Measurements from ENCODE around the gene RAX2.
"Not testable (repeated sequence)": the region's sequence is repeated elsewhere in the genome, so short reads cannot be mapped to it uniquely, and the experiment has no call there.

RAX2 gene

DNA sequence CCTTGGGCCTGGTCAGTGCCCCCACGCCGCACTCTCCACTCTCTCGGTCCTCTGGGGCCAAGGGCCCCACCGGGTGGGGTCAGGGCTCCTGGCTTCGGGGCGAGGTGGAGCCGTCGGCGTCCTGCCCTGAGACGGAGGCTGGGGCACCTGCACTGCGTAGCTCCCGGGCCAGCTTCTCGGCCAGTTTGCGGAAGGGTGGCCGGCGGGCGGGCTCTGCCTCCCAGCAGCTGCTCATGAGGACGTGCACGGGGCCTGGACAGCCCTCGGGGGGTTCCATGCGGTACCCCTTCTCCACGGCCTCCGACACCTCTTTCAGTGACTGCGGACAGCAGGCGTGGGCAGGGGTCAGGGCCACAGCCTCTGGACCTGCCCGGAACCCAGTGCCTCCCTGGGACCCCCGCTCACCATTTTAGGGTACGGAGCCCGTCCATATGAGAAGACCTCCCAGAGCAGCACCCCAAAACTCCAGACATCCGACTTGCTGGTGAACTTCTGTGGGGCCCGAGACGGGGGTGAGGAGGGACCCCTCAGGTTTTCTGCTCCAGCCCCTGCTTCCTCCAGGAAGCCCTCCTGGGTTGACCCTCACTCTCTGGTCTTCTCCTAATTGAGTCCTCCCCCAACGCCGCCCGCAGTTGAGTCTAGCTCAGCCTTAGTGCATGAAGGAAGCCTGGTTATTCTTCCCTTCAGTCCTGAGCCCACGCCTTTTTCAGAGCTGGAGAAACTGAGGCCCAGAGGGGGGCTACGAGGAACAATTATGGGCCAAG lies 6.3 kb upstream of the RAX2 start:
- no peak for DNase-seq (ENCODE audit: low read depth in 4 of 4, low spot score in 1 of 4)

DNA sequence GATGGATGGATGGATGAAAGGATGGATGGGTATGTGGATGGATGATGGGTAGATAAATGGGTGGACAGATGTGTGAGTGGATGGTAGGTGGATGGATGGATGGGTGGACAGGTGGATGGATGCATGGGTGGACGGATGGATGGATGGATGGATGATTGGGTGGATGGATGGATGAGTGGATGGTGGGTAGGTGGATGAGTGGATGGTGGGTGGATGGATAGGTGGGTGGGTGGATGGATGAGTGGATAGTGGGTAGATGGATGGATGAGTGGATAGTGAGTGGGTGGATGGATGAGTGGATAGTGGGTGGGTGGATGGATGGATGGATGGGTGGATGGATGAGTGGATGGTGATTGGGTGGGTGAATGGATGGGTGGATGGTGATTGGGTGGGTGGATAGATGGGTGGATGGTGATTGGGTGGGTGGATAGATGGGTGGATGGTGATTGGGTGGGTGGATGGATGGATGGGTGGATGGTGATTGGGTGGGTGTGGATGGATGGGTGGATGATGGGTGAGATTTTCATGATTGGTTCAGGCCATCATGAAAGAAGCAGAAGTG lies 4.5 kb upstream of the RAX2 start:
- DNase-seq (ENCODE audit: low read depth in 4 of 4, low spot score in 1 of 4) = no peak

DNA sequence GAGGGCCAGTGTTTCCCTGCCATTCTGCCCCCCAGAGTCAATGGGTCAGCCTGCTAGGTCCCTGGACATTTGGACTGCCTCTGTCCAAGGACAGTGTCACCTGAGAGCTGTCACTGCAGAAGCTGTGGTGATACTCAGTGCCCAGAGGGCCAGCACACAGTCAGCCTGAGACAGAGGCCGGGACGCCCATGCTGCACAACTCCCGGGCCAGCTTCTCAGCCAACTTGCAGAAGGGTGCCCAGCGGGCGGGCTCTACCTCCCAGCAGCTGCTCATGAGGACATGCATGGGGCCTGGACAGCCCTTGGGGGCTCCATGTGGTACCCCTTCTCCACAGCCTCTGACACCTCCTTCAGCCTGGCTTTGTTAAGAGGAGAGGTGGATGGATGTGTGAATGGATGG lies 3.8 kb upstream of the RAX2 start:
- DNase-seq (ENCODE audit: low read depth in 4 of 4, low spot score in 1 of 4) = no peak

DNA sequence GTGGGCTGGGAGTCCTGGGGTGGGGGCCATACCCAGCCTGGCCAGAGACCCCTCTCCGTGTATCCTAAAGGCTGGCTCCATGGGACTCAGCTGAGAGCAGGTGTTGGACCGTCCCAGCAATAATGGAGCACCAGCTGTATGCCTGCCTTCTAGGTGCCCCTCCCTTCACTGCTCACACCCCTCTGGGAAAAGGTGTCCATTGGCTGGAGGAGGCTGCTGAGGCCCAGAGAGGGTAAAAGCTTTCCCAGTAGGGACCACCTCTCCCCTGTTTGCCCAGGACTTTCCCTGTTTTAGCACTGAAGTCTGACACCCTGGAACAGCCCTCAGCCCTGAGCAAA lies 3.3 kb upstream of the RAX2 start:
- DNase-seq (ENCODE audit: low read depth in 4 of 4, low spot score in 1 of 4) = no peak

DNA sequence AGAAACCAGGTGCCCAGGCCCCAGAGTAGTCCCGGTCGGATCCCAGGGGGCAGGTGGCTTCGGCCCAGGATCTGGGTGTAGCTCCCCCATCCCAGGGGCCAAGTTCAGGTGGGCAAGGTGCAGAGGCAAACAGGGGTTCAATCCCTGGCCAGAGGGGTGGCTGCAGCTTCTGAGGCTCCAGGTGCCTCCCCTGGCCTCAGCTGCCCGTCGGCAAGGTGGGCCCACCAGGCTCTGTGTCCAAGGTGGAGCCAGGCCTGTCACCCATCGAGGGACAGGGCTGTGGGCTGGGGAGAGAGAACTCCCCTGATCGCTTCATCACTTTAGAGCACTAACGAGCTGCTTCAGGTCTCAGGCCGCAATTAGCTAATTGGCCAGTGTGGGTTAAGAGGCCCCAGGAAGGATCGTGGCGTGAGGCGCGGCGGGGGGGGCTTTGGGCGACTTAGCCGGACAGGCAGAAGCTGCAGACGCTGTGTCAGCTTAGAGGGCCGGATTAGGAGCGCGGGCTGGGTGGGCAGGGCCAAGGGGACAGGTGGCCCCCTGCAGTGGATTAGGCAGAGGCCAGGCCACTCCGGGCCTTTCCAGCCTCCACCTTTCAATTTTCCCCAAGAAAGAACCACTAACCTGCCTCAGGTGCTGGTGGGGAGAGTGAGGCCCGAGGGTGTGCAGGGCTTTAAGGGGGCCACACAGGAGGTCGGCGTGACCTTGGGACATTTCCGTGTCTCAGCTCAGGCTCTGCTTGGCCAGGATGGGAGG lies 2.8 kb upstream of the RAX2 start:
- no peak for DNase-seq (ENCODE audit: low read depth in 4 of 4, low spot score in 1 of 4)

DNA sequence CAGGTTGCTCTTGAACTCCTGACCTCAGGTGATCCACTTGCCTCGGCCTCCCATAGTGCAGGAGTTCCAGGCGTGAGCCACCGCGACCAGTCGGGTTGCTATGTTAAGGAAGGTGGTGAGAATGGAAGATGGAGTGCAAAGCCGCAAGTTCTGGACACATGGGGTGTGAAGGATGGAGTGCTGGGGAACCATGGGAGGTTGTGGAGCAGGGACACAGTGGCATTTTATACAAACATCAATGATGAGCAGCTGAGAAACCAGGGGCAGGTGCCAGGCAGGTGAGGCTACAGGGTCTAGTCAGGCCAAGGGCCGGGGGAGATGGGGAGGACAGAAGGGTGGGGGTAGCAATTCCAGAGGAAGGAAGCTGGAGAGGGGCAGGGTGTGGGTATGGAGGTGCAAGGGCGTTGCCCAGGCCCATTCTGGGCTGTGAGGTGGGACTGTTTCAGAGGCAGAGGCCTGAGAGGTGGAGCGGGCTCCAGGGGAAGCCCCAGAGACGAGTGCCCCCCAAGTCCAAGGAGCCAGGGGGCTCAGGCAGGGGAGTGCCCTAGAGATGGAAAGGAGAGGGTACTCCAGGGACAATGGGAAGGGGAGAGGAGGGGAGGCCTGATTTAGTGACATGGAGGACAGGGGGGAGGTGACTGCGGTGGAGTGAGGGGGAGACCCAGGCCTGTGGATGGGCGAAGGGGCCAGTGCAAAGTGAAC lies 1.9 kb upstream of the RAX2 start:
- DNase-seq (ENCODE audit: low read depth in 4 of 4, low spot score in 1 of 4) = no peak

DNA sequence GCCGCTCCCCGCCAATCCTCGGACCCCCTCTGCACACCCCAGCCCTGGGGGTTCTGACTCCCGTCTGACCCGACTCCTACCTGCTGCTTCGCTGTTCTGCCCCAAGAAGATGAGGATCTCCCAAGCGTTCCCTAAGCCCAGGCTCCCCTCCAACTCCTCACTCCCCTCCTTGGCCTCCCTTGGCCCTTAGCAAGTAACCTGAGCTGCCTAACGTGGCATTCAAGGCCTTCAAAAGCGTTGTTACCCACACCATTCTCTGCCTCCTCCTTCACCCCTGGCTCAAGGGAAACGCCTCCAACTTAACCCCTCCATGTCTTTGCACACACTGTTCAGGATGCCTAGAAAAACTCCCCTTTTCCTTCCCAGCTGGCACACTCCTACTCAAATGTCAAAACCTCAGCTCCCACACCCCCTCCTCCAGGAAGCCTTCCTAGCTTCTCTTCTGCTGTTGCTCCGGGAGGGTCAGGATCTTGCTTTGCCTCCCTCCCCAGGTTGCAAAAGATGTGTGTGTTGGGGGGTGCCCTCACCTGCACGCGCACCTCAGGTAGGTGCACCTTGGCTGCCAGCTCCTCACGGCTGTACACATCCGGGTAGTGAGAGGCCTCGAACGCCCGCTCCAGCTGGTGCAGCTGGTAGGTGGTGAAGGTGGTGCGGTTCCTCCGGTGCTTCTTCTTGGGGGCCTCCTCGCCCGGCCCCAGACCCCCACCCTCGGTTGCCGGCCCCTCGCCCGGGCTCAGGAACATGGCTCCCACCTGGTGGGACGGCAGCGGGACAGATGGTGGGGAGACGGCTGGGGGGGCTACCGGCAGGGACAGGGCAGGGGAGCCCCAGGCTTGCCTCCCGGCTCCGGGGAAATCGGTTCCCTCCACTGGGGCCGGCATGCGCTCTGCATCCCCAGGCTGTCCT lies 775 bp downstream of the RAX2 start:
- no peak for DNase-seq (ENCODE audit: low read depth in 4 of 4, low spot score in 1 of 4)

DNA sequence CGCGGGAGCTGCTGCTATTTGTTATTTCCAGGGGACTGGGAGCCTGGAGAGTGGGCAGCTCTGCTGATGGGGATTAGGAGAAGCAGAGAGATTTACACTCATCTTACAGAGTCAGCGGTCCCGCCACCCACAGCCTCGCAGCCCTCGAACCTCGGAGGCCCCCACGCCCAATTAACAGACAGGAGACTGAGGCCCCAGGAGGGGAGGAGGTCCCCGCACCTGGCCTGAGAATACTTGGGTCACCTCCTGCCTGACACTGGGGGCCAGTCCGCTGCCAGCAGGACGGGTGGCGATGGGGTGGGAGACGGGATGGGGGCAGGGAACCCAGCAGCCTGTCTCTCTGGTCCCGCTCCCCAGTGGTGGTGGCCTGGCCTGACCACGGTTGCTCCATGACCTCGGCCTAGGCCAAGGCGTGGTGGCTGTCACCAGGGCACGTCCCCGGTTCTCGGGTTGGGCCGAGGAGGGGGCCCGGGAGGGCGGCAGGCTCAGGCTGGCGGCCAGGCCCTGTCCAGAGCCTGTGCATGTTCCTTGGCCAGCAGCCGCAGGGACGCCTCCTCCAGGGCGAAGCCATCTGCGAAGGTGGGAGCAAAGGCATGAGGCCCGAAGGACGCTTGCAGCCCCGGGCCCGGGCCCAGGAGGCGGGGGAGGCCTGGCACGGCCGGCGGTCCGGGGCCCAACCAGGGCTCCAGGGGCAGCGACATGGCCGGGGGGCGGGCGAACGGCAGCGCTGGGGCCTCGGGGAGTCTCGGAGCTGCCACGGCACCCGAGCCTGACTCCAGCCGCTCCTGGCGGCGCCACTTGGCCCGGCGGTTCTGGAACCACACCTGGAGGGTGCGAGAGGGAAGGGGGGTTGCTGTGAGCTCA lies 1.7 kb downstream of the RAX2 start:
- DNase-seq (ENCODE audit: low read depth in 4 of 4, low spot score in 1 of 4) = no peak

DNA sequence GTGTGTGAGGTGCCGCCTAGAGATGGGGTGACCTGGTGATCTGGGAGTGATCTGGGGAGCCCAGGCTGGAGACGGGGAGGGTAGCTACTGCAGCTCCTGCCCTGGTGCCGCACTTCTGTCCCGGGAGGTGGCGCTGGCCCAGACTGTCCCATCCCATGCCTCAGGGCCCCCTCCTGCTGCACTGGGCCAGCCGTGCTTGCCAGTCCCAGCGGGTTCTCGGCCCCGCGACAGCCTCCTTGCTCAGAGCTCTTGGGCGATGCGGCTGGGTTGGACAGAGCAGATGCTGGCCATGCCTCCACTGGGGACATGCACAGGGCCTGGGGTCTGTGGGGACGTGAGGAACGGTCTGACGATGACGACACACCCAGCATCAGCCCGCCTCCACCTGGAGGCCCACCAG lies 2.5 kb downstream of the RAX2 start:
- DNase-seq (ENCODE audit: low read depth in 4 of 4, low spot score in 1 of 4) = no peak

DNA sequence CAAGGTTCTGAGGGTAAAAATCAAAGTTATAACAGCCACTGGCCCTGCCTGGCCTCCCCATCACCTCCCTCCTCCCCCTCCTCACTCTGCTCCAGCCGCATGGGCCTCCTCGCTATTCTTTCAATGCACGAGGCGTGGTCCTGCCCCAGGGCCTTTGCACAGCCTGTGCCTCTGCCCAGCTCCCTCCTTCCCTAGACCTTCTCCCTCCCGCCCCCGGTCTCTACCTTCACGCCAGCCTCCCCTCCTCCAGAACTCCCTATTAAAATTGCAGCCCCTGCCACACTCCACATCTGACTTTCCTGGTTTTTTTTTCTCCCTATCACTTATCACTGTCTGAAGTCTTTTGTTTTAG lies 3.3 kb downstream of the RAX2 start:
- DNase-seq (ENCODE audit: low read depth in 4 of 4, low spot score in 1 of 4) = no peak

DNA sequence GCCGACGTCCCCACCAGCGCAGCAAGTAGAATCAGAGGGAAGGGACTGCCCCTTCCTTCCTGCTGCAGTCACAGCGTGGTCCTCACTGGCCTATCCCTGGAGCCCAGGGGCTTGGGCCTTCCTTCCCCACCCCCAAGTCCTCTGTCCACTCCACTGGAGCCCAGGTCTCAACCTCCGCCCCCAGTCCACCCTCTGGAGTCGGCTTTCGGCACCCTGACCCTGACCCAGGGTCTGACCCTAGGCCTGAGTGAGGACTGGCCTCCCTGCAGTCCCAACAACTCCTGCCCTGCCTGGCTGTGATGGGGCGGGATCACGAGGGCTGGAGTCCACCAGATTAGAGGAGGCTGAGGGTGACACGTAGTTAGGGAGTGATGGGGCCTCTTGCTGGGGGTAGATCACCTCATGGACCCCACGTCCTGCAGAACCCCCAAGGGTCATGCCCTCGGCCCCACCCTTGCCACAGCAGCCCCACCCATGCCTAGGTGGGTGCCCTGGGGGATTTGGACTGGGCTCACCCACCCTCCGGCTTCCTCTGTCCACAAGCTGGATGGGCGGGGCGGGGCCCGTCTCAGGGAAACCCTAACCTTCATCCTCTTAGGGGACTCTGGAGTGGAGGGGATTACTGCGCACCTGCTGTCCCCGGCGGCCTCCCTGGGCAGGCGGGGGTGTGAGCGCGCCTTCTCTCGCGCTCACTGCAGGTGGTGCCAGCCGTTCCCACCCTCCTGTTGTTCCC lies 3.8 kb downstream of the RAX2 start:
- no peak for DNase-seq (ENCODE audit: low read depth in 4 of 4, low spot score in 1 of 4)

DNA sequence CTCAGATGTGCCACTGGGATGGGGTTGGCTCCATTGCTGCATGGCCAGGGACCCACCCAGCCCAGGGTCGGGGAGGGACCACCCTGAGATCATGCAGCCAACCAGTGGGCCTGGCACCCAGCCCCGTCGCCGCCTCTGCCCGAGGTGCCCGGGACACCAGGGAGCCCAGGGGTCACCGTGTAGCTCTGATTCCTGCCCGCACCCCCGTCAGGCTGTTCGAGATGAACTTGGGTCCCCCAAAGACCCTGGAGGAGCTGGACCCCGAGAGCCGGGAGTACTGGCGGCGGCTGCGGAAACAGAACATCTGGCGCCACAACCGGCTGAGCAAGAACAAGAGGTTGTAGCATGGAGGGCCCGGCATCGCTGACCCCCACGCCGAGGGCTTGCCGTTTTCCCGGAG lies 5.0 kb downstream of the RAX2 start:
- DNase-seq (ENCODE audit: low read depth in 4 of 4, low spot score in 1 of 4) = no peak

DNA sequence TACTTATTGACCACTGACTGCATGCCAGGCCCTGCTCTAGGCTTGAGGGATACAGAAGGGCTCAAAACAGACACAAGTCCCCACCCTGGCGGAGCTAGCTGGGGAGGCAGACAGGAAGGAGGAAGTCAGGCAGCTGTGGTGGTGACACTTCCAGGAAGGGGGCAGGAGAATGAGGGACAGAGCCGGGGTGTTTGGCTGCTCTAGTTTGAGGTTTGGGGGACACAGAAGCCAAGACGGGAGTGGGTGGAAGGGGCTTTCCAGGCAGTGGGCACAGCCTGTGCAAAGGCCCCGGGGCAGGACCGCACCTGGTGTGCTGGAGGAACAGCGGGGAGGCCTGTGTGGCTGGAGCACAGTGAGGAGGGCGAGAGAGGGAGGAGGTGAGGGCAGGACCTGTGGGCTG lies 5.5 kb downstream of the RAX2 start:
- no peak for DNase-seq (ENCODE audit: low read depth in 4 of 4, low spot score in 1 of 4)

DNA sequence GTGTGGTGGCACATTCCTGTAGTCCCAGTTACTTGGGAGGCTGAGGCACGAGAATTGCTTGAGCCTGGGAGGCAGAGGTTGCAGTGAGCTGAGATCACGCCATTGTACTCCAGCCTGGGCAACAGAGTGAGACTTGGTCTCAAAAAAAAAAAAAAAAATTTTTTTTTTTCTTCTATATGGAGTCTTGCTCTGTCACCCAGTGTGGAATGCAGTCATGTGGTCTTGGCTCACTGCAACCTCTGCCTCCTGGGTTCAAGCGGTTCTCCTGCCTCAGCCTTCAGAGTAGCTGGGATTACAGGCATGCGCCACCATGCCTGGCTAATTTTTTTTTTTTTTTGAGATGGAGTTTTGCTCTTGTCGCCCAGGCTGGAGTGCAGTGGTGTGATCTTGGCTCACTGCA lies 6.3 kb downstream of the RAX2 start:
- not testable (repeated sequence) for DNase-seq (ENCODE audit: low read depth in 4 of 4, low spot score in 1 of 4)

DNA sequence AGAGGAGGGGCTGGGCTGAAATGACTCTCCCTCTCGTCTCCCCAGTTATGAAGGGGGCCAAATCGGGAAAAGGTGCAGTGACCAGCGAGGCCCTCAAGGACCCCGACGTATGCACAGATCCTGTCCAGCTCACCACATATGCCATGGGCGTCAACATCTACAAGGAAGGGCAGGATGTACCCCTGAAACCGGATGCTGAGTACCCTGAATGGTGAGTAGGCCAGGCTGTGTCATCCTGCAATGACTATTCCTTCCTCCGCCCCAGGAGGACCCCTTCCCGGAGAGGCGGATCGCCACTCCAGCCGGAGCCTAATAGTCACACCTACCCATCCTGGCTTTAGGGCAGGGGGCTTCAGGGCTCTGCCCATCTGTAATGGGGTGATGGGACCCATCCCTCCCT lies 6.9 kb downstream of the RAX2 start:
- DNase-seq (ENCODE audit: low read depth in 4 of 4, low spot score in 1 of 4) = no peak

DNA sequence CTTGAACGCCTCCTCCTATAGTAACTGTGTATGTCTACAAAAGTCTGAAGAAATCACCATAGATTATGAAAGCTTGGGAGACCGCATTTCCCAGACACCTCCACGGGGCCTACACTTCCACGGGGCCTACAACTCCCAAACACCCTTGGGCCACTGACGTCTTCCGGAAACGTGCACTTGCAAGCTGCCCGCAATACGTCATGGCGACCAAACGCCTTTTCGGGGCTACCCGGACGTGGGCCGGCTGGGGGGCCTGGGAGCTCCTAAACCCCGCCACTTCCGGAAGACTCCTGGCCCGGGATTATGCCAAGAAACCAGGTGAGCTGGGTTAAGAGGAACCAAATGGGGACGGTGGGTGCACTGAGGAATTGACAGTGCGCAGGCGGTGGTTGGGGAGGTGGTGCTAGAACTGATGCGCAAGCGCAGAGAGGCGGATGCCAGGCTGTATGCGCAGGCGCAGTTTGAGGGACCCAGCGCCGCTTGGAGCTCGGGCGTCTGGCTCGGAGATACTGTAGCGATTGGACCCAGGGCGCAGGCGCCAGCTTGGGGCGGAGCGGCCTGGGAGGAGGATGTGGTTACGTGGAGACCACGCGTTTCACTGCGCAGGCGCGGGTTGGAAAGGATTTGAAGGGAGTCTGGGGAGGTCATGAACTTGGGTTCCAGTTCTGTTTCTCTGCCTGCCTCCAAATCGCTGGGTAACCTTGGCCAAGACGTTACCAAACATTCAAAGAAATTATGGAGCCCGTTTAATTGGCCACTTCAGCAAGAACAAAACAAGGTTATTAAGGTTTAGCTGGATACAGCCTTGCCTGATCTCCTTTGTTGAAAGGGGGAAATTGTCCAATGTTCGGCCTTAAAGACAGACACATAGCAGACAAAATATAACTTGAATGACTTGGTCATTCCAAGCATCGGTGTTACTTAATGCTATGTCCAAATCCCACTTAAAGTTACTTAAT lies 9.2 kb downstream of the RAX2 start, which contains the start of gene MRPL54:
TSS of gene MRPL54 (plus strand) at position 182 of the 959 bp plus-strand sequence. CDS start at position 201, 19 bp downstream.
- DNase-seq (ENCODE audit: low read depth in 4 of 4, low spot score in 1 of 4) = peak; percentile 97 to 99 (median 98)

DNA sequence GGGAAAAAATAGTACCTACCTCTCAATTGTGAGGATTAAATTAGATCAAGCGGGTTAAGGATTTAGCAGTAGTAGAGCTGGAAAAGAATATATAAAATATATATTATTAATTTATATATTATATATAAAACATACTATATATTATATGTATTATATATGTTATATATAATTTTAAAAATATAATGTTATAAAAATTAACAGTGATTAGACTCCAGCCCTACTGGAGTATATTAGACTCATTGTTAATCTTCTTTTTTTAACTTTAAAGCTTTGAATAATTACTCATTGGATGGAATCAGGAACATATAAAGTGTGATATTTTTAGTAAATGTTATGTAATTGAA lies 9.9 kb downstream of the RAX2 start:
- no peak for DNase-seq (ENCODE audit: low read depth in 4 of 4, low spot score in 1 of 4)

Measured in stimulated activated CD4-positive, alpha-beta T cell treated with anti-CD3 and anti-CD28 coated beads, Interleukin-1b, Interleukin-23, amount 100 ng/mL, for 24 hours (primary cell).